T1000 (cell line): ENCODE results near the gene EPHA2.
"Not testable (repeated sequence)": the region's sequence is repeated elsewhere in the genome, so short reads cannot be mapped to it uniquely, and the experiment has no call there.

ENCODE experiments used
- DNase-seq: peaks from one replicate; lab custom pipeline; 2025; ENCODE audit warnings: mixed read lengths; lab: John Stamatoyannopoulos, UW

EPHA2 gene

GRCh38 chr1:16183765-16184556 is 28.1 kb upstream of the EPHA2 start:
- DNase-seq = no peak

GRCh38 chr1:16183179-16183578 is 27.3 kb upstream of the EPHA2 start:
- DNase-seq = no peak

DNA sequence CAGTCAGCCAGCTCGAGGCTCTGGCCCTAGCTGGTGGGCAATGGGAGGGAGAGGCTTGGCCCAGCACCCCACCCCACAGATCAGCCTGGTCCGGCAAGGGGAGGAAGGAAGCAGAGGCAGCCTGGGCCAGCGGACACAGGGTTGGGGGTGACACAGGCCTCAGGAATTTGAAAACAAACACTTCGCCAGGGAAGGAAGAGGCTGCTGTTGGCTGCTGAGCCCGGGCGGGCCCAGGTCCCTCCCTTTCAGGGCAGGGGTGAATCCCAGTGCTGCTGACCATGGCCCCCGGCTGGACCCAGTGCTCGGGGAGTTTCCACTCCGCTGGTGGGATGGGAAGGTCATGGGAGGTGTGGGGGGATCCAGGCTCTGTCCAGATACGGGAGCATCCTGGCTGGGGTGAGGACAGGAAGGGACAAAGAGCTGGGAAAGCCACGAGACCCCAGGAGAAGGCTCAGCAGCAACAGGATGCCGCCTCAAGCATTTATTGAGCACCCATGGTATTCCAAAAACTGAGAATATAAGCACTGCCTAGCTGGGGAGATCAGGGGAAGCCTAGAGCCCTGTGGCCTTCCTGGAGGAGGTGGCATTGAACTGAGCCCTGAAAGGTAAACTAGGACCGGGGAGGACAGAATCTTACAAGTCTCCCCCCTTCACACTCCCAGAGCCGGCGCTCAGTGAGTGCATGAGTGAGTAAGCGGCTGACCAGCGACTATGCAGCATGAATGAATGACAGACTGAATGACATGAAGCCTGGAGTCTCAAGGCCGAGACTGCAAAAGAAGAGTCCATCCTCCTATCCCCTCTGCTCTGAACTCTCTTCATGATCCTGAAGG is 26.2 kb upstream of the EPHA2 start:
- peak; percentile 81 for DNase-seq

DNA sequence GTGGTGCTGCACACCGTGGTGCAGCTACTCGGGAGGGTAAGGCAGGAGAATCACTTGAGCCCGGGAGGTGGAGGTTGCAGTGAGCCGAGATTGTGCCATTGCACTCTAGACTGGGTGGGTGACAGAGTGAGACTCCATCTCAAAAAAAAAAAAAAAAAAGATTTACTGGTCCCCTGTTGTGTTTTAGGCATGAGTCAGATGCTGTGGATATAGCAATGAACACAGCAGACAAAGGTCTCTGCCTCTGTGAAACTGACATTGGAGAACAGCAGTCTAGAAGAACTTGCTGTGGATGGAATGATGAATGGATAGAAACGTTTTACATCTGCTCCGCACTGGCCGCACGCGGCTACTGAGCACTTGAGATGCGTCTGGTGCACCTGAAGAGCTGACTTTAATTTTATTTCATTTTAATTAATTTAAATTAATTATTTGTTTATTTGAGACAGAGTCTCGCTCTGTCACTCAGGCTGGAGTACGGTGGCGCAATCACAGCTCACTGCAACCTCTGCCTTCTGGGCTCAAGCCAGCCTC is 24.5 kb upstream of the EPHA2 start:
- DNase-seq = no peak

DNA sequence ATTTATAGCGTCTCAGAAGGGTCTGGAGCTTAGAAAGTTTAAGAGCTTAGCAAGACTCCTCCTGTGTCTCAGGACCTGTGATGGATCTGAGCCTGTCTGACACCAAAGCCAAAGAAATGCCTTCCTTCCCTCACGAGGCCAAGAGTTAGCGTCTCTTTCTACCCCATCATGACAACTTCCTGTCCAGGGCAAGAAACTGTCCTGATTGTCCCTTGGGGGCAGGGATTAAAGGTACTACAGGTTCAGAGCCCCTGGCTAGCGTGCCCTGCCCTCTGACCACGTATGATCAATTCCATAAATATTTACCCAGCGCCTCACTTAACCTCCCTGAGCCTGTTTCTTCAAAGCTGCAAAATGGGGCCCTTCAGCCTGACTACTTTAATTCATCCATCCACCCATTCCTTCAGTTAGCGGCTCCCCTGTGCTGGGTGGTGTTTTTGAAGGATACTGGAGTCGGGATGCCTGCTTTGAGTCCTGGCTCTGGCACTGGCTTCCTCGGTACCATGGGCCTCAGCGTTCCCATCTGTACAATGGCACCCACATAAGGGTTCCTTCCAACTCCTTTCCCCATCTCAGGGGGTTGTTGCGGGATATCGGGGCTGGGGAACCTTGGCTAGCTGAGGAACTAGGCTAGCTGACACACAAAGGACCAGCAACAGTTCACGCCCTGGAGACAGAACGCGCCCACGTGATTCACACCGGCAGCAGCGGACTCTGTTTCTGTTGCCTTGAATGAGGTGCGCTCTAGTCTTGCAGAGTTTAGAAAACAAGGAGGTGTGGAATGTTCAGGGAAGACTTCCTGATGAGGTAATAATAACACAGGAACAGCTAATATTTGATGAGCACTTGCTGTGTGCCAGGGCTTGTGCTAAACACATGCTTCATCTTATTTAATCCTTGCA is 23.0 kb upstream of the EPHA2 start:
- peak; percentile 19 for DNase-seq

DNA sequence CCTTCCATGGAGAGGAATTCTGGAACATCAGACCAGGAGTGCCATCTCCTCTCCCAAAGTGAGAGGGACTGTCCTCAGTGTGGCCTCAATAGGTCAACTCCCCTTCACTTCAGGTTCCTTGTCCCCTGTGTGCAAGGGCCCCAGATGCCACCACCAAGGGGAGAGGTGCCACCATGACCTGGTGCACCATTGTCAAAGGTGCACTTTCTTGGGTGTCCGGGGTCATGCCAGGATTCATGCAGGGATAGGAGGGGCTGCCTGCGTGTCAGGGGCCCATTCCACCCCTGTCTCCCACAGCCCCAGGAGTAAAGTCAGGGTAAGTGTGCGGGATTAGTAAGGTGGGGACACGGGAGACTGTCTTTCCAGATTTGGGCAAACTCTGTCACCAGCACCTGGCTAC is 21.4 kb upstream of the EPHA2 start:
- no peak for DNase-seq

DNA sequence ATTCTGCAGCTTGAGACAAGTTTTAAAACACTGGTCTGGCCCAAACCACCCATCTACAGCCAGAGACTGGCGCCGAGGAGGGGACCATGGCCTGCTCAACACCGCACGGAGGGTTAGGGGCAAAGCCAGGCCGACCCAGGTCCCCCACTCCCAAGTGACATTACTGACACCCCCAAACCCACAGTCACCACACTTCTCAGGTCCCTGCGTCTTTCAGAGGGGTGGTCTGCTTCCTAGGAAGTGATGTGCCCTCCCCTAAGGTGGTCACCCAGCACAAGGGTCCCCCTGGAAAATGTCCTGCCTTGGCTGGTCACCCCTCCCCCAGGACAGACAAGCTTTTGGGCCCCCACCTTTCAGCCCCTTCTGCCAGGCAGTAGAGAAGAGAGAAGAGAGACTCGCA is 20.8 kb upstream of the EPHA2 start:
- no peak for DNase-seq

DNA sequence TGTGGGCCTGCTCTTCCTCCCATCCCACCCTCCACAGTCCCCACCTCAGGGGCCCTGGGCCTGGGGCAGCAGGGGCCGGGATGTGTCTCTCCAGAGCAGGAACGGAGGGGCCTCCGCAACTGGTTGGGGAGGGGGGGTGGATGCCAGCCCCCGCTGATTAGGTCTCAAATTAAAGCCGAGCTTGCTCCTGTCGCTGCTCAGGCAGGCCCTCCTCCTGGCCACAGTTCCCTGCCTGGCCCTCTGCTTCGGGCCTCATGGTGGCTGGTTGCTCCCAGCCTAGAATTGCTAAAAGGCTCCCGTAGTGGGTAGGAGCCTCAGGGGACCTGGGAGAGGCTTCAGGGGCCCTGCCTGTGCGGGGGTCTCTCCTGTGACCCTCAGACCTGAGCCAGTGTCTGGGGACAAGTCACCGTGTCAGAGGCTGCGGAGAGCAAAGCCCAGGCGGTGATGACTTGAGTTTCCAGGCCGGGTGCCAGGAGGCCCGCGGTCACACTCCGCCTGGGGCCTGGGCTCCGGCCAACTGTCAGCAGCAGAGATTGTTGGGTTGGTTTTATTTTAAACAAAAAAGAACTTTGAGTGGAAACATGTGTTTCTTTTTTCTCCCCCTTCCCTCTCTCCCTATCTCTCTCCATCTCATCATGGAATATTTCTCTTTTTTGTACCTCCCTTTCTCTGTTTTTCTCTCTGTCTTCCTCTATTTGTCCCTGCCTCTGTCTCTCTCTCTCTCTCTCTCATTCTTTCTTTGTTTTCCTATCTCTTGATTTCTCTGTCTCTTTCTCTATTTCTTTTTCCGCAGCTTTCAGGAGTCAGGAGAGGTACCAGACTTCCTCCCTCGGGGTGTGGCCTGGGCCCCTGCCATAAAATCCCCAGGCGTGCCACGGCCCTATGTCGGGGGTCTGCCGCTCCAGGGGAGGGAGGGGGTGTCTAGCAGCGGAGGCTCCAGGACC is 20.0 kb upstream of the EPHA2 start:
- peak; percentile 87 for DNase-seq

DNA sequence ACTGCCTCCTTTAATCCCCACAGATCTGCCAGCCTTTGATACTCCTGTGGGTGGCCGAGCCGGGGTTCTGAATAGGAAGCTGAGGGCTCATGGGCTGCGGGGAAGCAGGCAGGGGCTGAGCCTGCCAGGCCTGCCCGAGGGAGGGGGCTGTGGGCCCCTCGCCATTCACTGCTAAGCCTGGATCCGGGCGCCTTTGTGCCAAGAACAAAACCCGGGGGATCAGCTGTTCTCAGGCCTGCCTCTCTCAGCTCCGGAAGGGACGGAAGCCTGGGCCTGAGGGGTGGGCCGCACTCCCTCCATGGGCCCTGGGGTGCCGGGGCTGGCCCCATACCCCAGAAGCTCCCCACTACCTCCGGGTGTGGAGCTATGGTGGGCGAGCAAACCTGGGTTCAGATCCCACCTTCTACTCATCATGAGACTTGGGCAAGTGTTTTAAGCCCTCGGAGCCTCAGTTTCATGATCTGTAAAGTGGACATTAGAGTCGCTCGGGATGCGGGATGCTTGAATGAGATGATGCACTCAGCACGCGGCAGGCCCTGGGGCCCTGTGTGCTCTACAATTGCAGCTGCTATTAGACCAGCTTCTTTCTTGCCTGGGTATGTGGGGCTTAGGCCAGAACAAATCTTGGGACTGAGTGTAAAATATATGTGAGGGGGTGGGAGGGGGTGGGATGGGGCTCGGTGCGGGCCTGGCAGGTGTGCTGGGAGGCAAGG is 19.2 kb upstream of the EPHA2 start:
- DNase-seq = no peak

DNA sequence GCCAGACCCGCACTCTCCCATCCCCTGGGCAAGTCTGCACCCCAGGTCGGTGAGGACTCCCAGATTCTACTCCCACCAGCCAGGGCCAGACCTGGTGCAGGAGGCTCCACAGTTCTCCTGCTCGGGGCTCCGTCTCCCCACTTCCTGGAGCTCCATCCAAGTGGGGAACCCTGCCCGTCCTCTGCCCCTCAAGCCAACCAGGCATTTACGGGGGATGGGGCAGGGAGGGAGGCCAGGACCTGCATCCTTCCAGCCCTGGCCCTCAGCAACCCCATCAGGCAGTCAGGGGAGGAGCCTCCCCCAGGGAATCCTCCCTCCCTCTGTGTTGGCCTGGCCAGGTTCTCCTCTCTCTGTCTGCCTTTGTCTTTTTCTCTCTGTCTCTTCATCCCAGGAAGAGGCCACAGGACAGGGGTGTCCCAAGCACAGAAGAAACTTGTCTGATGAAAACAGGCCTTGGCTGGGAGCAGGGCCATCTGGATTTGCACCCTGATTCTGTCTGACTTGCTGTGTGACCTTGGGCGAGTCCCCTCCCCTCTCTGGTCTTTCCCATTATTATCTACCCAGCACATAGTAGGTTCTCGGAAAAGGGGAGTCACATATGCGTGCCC is 18.5 kb upstream of the EPHA2 start:
- no peak for DNase-seq

DNA sequence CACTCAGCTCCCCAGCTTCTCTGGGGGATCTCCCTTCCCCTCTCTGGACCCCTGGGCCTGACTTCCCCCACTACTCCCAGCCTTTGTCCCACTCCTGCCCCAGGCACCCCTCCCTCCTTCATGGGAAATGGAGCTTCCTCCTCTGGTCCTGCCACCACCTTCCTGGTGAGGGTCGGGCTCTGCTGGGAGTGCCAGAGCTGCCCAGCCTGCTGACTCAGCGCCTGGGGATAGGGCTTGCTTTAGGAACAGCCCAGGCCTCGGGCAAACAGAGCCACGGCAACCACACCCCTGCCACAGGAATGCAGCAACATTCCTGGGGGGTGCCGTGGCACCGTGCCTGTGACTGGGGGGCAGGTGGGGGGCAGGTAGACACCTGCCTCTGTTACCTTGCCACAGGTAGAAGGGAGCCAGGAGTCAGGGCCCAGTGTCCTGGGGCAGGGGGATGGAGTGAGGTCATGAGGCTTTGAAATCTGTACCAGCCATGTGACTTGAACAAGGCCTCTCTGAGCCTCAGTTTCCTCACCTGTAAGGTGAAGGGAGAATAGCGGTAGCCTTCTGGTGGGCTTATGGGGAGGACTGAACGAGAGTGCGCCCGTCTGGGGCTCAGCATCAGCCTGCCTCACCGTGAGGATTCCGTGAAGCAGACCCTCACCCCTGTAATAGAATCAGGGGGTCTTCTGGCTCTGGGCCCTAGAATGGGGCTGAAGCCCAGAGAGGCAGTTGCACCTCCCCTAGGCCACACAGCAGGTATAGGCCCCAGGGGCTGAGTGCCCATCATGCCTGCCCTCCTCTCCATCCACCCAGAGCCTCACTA is 17.8 kb upstream of the EPHA2 start:
- DNase-seq = peak; percentile 92

DNA sequence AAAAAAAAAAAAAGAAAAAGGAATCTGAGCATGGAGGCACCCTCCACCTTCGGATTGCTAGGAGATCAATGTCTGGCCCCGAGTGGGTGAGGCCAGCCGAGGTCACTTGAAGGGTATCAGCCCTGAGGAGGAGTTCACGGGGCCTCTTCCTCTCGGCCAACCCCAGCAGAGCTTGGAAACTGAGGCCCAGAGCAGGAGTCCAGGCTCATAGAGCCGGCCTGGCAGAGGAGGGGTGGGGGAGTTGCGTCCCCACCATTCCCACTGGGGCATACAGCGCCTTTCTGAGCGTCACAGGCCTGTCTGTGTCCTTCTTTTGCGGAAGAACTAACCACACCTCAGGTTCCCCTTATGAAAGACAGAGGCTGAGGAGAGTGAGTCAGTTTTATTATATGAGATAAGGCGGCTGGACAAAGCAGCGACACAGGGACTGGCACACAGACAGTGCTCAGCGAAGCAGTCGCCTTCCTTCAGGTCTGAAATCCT is 17.1 kb upstream of the EPHA2 start:
- DNase-seq = no peak

DNA sequence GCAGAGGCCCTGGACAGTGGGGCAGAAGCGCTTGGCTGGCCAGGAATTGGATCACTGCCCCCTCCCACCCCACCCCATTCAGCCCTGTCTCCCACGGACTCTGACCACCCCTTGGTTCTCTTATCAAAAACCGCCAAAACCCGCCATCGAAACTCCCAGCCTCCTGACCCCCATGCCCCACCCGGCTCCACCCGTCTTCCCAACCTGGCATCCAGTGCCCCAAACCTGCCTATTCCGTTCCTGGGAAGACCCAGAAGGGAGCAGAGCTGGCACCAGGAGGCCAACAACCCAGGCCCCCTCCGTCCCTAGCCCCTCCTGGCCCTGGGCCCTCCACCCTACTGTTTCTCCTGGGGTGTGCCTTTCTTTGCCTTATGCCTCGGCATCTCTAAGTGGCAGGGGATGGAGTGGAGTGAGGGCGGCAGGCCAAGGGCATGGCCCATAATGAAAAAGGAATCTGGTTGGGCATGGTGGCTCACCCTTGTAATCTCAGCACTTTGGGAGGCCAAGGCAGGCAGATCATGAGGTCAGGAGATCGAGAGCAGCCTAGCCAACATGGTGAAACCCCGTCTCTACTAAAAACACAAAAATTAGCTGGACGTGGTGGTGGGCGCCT is 16.5 kb upstream of the EPHA2 start:
- no peak for DNase-seq

DNA sequence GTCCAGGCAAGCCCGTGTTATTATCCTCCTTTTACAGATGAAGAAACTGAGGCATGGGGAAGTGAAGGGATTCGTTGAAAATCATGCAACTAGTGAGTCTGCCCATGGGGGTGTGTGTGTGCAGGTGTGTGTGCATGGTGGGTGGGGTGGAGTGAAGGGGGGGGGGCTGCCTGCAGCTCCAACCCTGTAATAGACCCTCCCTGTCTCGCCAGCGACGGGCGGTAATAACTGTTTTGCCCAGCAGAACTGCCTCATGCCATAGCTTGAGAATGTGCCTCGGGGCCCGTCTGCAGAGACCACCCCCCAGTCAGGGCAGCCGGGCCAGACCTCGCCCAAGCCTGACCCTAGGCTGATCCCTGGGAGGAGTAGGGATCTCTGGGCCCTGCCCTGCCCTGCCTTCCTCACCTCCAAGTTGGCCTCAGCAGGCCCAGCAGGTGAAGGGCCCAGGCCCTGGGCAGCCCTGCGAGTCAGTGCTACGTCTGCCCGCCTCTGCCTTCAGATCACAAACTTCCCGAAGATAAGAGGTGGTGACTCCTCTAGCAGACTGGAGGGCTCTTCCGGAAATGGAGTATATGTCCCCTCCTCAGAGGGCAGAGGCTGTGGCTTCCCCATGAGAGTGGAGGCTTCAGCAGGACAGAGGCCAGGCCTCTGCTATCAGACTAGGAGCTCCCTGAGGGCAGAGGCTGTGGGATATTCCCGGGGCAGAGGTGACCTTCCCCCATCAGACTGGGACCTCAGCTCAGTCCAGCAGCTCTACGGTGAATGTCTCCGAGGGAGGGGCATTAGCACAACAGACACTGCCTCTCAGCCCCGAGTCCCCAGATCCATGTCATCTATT is 15.7 kb upstream of the EPHA2 start:
- no peak for DNase-seq

DNA sequence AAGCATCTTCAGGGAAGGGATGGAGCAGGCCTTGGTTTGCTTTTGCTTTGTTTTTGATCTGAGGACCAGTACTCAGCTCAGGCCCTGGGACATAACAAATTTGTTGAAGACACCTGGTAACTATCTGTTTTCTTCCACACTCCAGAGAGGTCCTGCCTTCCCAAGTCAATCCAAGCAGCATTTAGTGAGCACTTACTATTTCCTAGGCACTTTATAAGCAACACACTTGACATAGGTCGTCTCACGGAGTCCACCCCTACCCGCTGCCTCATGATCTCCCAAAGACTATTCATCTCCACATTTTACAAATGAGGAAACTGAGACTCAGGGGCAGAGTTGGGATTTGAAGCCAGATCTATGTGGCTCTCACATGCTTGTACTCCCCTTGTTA is 14.4 kb upstream of the EPHA2 start:
- no peak for DNase-seq

DNA sequence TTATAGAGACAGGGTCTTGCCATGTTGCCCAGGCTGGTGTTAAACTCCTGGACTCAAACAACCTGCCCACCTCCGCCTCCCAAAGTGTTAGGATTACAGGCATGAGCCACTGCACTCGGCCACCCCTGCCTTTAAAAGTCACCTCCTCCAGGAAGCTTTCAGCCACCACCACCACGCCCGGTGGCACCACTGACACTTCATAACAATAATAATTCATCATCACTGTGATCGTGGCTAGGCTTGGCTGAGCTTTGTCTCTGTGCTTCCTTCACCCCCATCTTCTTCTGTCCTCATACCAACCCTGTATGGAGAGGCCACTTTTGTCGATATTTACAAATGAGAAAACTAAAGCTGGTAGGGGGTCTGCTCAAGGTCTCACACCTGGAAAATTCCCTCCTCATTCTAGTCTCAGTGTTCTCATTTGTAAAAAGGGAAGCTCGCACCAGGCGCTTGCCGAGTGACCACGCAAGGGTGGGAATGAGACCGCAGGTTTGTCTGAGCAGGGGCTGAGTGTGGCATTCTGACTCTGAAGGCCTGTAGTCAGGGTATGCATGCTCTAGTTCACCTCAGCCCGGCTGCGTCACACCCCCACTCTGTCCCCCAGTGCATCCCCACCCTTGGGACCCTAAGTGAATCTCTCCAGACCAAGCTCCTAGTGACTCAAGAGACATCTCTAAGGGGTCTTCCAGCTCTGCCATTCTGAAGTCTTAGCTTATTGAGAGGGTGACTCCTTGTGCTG is 12.9 kb upstream of the EPHA2 start:
- no peak for DNase-seq

DNA sequence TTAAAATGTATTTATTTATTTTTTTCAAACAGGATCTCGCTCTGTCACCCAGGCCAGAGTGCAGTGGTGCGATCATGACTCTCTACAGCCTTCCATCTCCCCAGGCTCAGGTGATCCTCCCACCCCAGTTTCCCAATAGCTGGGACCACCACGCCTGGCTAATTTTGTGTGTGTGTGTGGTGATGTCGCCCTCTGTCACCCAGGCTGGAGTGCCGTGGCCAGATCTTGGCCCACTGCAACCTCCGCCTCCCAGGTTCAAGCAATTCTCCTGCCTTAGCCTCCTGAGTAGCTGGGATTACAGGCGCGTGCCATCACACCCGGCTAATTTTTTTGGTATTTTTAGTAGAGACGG is 12.3 kb upstream of the EPHA2 start:
- DNase-seq = not testable (repeated sequence)
